WTC11 (cell line): Measurements from ENCODE around the gene ZSWIM6. TPM values are rescaled to one million over a fixed set of nuclear protein-coding genes. Genes with fewer than 3 reads are reported as not detected.
"Not testable (repeated sequence)": the region's sequence is repeated elsewhere in the genome, so short reads cannot be mapped to it uniquely, and the experiment has no call there.

ENCODE experiments used
- ATAC-seq: fragments of 200-7000 bp; cut with Tn5 transposase; 2 replicates; pipeline ENCODE4 v1.10.0; 2021; ENCODE audit warnings: mild to moderate bottlenecking, moderate library complexity
- CTCF ChIA-PET: fragments of 300-600 bp; sonication (Branson Sonifier 250); formaldehyde crosslinking; loops from one replicate; lab custom pipeline; 2021; ENCODE audit warnings: antibody characterized with exemption; lab: Charles Lee
- POLR2A ChIA-PET: fragments of 350-600 bp; sonication (Branson Sonifier 250); formaldehyde crosslinking; loops from one replicate; lab custom pipeline; 2021; ENCODE audit warnings: antibody characterized with exemption; lab: Charles Lee
- DNase-seq: peaks from one replicate; pipeline ENCODE4 v3.0.0; 2021; ENCODE audit warnings: low spot score
- H3K27ac Mint-ChIP-seq: 2 replicates; pipeline ENCODE4 v1.8.0; 2021; ENCODE audit warnings: mixed read lengths
- H3K27me3 Mint-ChIP-seq: 2 replicates; pipeline ENCODE4 v1.8.0; 2021; ENCODE audit warnings: low read depth, mild to moderate bottlenecking, moderate library complexity, mixed read lengths
- H3K36me3 Mint-ChIP-seq: 2 replicates; pipeline ENCODE4 v1.8.0; 2021; ENCODE audit warnings: mixed read lengths
- H3K4me1 Mint-ChIP-seq: 2 replicates; pipeline ENCODE4 v1.8.0; 2022; ENCODE audit warnings: mixed read lengths
- H3K4me3 Mint-ChIP-seq: 2 replicates; pipeline ENCODE4 v1.8.0; 2021; ENCODE audit warnings: mild to moderate bottlenecking, moderate library complexity, mixed read lengths
- H3K9me3 Mint-ChIP-seq: 2 replicates; pipeline ENCODE4 v1.8.0; 2021; ENCODE audit warnings: mixed read lengths
- CBFB ChIP-seq: sonication (generic); formaldehyde crosslinking; IDR thresholded peaks from 2 replicates; pipeline ENCODE4 v1.8.1; 2022; ENCODE audit warnings: mild to moderate bottlenecking, low read depth, missing genetic modification reagents
- CDX4 ChIP-seq: fragments of 250-450 bp; sonication (Bioruptor Pico); IDR thresholded peaks from 2 replicates; pipeline ENCODE4 v1.9.0; 2021; ENCODE audit warnings: moderate library complexity, mild to moderate bottlenecking, inconsistent platforms, borderline replicate concordance
- ESRRA ChIP-seq: sonication (generic); formaldehyde crosslinking; IDR thresholded peaks from 2 replicates; pipeline ENCODE4 v1.8.1; 2022; ENCODE audit warnings: mild to moderate bottlenecking, missing genetic modification reagents, borderline replicate concordance
- IRF1 ChIP-seq: sonication (generic); formaldehyde crosslinking; IDR thresholded peaks from 2 replicates; pipeline ENCODE4 v1.8.0; 2023; ENCODE audit warnings: missing genetic modification reagents
- MAX ChIP-seq: sonication (generic); formaldehyde crosslinking; IDR thresholded peaks from 2 replicates; pipeline ENCODE4 v1.8.0; 2022; ENCODE audit warnings: mild to moderate bottlenecking, missing genetic modification reagents
- MYBL2 ChIP-seq: sonication (generic); formaldehyde crosslinking; IDR thresholded peaks from 2 replicates; pipeline ENCODE4 v1.8.1; 2023; ENCODE audit warnings: mild to moderate bottlenecking, moderate library complexity, missing genetic modification reagents
- NFATC4 ChIP-seq: fragments of 250-450 bp; sonication (Bioruptor Pico); IDR thresholded peaks from 2 replicates; pipeline ENCODE4 v1.9.0; 2021; ENCODE audit warnings: mild to moderate bottlenecking
- NFE2L1 ChIP-seq: sonication (generic); formaldehyde crosslinking; IDR thresholded peaks from 2 replicates; pipeline ENCODE4 v1.8.1; 2023; ENCODE audit warnings: missing genetic modification reagents
- RORB ChIP-seq: fragments of 250-450 bp; sonication (Bioruptor Pico); IDR thresholded peaks from 2 replicates; pipeline ENCODE4 v1.9.0; 2021; ENCODE audit warnings: mild to moderate bottlenecking
- SMAD3 ChIP-seq: sonication (generic); formaldehyde crosslinking; IDR thresholded peaks from 2 replicates; pipeline ENCODE4 v1.8.0; 2022; ENCODE audit warnings: missing genetic modification reagents, mild to moderate bottlenecking, borderline replicate concordance
- TEAD4 ChIP-seq: sonication (generic); formaldehyde crosslinking; IDR thresholded peaks from 2 replicates; pipeline ENCODE4 v1.8.0; 2022; ENCODE audit warnings: mild to moderate bottlenecking, missing genetic modification reagents
- TP53 ChIP-seq: sonication (generic); formaldehyde crosslinking; IDR thresholded peaks from 2 replicates; pipeline ENCODE4 v1.8.1; 2023; ENCODE audit warnings: mild to moderate bottlenecking, missing genetic modification reagents
- ZNF138 ChIP-seq: sonication (generic); formaldehyde crosslinking; conservative IDR thresholded peaks from 2 replicates; pipeline ENCODE4 v1.8.1; 2022; ENCODE audit warnings: mild to moderate bottlenecking, moderate library complexity, missing genetic modification reagents
- ZNF232 ChIP-seq: sonication (generic); formaldehyde crosslinking; IDR thresholded peaks from 2 replicates; pipeline ENCODE4 v1.8.0; 2022; ENCODE audit warnings: mild to moderate bottlenecking, missing genetic modification reagents
- ZNF263 ChIP-seq: sonication (generic); formaldehyde crosslinking; IDR thresholded peaks from 2 replicates; pipeline ENCODE4 v1.8.1; 2022; ENCODE audit warnings: low read depth, mild to moderate bottlenecking, moderate library complexity, missing genetic modification reagents
- ZNF317 ChIP-seq: sonication (generic); formaldehyde crosslinking; IDR thresholded peaks from 2 replicates; pipeline ENCODE4 v1.8.1; 2023; ENCODE audit warnings: low read depth, mild to moderate bottlenecking, moderate library complexity, missing genetic modification reagents, borderline replicate concordance
- ZNF423 ChIP-seq: fragments of 250-450 bp; sonication (Bioruptor Pico); IDR thresholded peaks from 2 replicates; pipeline ENCODE4 v2.1.2; 2022; ENCODE audit warnings: mild to moderate bottlenecking, moderate library complexity
- total RNA-seq: library from RNA; stranded (reverse); gene quantifications from 3 replicates; pipeline ENCODE4 v1.2.3, GENCODE V29; 2021
- TF ChIP-seq, protein P1 (sequence below): sonication (generic); formaldehyde crosslinking; IDR thresholded peaks from 2 replicates; pipeline ENCODE4 v1.8.0; 2023; ENCODE audit warnings: missing genetic modification reagents, mild to moderate bottlenecking, borderline replicate concordance
- TF ChIP-seq, protein P2 (sequence below): sonication (generic); formaldehyde crosslinking; IDR thresholded peaks from 2 replicates; pipeline ENCODE4 v1.8.1; 2023; ENCODE audit warnings: mild to moderate bottlenecking, missing genetic modification reagents
- TF ChIP-seq, protein P3 (sequence below): fragments of 250-450 bp; sonication (Bioruptor Pico); IDR thresholded peaks from 2 replicates; pipeline ENCODE4 v1.8.0; 2021; ENCODE audit warnings: mild to moderate bottlenecking
- TF ChIP-seq, protein P4 (sequence below): fragments of 250-450 bp; sonication (Bioruptor Pico); IDR thresholded peaks from 2 replicates; pipeline ENCODE4 v1.9.0; 2021; ENCODE audit warnings: mild to moderate bottlenecking

Gene ZSWIM6
- total RNA-seq, 1 experiment from 2014 or later = 12.5 TPM

DNA sequence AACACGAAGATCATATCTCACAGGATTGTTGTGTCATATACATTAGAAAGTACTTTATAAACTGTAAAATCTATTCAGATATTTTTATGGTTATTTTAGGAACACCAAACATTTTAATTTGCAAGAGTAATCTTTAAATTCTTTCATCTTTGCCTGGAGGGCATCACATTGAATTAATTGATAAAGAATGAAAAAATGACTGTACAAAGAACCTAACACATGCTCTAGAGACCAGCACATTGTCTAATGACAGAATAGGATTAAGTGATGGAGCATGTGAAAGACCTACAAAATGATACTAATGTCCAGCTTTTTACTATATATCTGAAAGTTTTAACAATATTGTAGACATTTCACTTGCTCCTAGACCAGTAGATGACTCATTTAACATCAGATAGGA, 88.0 kb downstream of the ZSWIM6 start (continued):
- TF ChIP-seq, protein P1, sequence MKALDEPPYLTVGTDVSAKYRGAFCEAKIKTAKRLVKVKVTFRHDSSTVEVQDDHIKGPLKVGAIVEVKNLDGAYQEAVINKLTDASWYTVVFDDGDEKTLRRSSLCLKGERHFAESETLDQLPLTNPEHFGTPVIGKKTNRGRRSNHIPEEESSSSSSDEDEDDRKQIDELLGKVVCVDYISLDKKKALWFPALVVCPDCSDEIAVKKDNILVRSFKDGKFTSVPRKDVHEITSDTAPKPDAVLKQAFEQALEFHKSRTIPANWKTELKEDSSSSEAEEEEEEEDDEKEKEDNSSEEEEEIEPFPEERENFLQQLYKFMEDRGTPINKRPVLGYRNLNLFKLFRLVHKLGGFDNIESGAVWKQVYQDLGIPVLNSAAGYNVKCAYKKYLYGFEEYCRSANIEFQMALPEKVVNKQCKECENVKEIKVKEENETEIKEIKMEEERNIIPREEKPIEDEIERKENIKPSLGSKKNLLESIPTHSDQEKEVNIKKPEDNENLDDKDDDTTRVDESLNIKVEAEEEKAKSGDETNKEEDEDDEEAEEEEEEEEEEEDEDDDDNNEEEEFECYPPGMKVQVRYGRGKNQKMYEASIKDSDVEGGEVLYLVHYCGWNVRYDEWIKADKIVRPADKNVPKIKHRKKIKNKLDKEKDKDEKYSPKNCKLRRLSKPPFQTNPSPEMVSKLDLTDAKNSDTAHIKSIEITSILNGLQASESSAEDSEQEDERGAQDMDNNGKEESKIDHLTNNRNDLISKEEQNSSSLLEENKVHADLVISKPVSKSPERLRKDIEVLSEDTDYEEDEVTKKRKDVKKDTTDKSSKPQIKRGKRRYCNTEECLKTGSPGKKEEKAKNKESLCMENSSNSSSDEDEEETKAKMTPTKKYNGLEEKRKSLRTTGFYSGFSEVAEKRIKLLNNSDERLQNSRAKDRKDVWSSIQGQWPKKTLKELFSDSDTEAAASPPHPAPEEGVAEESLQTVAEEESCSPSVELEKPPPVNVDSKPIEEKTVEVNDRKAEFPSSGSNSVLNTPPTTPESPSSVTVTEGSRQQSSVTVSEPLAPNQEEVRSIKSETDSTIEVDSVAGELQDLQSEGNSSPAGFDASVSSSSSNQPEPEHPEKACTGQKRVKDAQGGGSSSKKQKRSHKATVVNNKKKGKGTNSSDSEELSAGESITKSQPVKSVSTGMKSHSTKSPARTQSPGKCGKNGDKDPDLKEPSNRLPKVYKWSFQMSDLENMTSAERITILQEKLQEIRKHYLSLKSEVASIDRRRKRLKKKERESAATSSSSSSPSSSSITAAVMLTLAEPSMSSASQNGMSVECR (CRISPR knock-in tag) = no peak
- TF ChIP-seq TP53 (CRISPR knock-in tag) = no peak
- TF ChIP-seq, protein P2, sequence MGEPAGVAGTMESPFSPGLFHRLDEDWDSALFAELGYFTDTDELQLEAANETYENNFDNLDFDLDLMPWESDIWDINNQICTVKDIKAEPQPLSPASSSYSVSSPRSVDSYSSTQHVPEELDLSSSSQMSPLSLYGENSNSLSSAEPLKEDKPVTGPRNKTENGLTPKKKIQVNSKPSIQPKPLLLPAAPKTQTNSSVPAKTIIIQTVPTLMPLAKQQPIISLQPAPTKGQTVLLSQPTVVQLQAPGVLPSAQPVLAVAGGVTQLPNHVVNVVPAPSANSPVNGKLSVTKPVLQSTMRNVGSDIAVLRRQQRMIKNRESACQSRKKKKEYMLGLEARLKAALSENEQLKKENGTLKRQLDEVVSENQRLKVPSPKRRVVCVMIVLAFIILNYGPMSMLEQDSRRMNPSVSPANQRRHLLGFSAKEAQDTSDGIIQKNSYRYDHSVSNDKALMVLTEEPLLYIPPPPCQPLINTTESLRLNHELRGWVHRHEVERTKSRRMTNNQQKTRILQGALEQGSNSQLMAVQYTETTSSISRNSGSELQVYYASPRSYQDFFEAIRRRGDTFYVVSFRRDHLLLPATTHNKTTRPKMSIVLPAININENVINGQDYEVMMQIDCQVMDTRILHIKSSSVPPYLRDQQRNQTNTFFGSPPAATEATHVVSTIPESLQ (CRISPR knock-in tag) = no peak
- no peak for TF ChIP-seq NFATC4 (CRISPR knock-in tag)
- no peak for TF ChIP-seq CDX4 (CRISPR knock-in tag)
- no peak for TF ChIP-seq RORB
- TF ChIP-seq, protein P3, sequence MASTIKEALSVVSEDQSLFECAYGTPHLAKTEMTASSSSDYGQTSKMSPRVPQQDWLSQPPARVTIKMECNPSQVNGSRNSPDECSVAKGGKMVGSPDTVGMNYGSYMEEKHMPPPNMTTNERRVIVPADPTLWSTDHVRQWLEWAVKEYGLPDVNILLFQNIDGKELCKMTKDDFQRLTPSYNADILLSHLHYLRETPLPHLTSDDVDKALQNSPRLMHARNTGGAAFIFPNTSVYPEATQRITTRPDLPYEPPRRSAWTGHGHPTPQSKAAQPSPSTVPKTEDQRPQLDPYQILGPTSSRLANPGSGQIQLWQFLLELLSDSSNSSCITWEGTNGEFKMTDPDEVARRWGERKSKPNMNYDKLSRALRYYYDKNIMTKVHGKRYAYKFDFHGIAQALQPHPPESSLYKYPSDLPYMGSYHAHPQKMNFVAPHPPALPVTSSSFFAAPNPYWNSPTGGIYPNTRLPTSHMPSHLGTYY (CRISPR knock-in tag) = no peak
- no peak for TF ChIP-seq MAX (CRISPR knock-in tag)
- no peak for TF ChIP-seq ZNF423 (CRISPR knock-in tag)
- TF ChIP-seq, all 79 proteins: peak for 0

- H3K36me3 Mint-ChIP-seq, H3K9me3 Mint-ChIP-seq, CTCF ChIA-PET, POLR2A ChIA-PET, H3K4me3 Mint-ChIP-seq, H3K27me3 Mint-ChIP-seq, ATAC-seq, DNase-seq, H3K27ac Mint-ChIP-seq: not testable (repeated sequence)
- peaks cover 35% of the 10 kb centered on the region for H3K4me1 Mint-ChIP-seq
These were observed 89.2 kb downstream of the ZSWIM6 start for GRCh38 chr5:61421262-61421661.

DNA sequence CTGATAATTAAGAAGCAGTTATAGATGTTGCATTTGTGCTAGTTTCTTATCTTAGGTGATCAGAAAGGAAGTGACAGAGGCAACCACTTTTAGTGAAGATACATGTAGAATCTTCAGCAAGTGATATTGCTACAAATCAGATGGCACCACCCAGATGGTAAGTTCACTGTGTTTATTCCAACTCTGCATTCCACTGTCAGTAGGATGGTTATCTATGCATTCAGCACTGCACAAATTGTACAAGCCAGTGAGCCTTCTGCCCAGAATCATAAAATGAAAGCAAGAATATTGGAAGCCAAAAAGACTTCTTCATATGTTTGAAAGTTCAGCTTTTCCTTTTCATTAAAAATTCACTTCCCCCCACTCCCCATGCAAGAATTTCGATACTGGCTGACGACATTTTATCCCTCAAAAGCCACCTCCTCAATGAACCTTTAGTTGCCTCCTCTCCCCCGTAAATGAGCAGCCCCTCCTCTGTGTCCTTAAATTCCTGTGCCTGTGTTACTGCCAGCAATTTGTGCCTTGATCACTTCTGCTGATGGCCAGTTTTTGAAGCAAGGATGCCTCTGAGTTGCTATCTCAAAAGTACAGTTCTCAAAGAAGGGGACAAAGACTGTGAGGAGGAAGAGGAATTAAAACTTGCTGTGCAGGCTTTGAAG, 91.6 kb downstream of the ZSWIM6 start:
- H3K4me3 Mint-ChIP-seq = no peak overlapping the region
- no peak for DNase-seq
- H3K36me3 Mint-ChIP-seq = peaks cover 6% of the 10 kb centered on the region
- H3K27me3 Mint-ChIP-seq = no peaks in the 10 kb centered on the region
- peaks cover 17% of the 10 kb centered on the region for H3K4me1 Mint-ChIP-seq
- ChIA-PET POLR2A (interaction anchor here (0.6 kb wide), 1 partner anchor 156 kb away, joined by 5 read pairs; no protein-coding TSS in a partner anchor), CTCF (no interaction called here)
- H3K9me3 Mint-ChIP-seq = peaks cover 7% of the 10 kb centered on the region
- no peak for ATAC-seq
- peak overlapping the region; percentile 51 for H3K27ac Mint-ChIP-seq
- TF ChIP-seq MYBL2 (CRISPR knock-in tag) (no peak), ZNF232 (no peak), CBFB (CRISPR knock-in tag) (no peak), IRF1 (CRISPR knock-in tag) (no peak), TEAD4 (no peak), ZNF263 (CRISPR knock-in tag) (no peak), ZNF317 (CRISPR knock-in tag) (no peak), NFE2L1 (CRISPR knock-in tag) (no peak), SMAD3 (CRISPR knock-in tag) (no peak), ZNF138 (CRISPR knock-in tag) (no peak), NFATC4 (CRISPR knock-in tag) (no peak), ESRRA (no peak)
- TF ChIP-seq, protein P4, sequence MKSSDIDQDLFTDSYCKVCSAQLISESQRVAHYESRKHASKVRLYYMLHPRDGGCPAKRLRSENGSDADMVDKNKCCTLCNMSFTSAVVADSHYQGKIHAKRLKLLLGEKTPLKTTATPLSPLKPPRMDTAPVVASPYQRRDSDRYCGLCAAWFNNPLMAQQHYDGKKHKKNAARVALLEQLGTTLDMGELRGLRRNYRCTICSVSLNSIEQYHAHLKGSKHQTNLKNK = no peak
- TF ChIP-seq, protein P2 (CRISPR knock-in tag) = no peak
